Measurements from ENCODE around the gene UAP1. TPM values are rescaled to one million over a fixed set of nuclear protein-coding genes. Genes with fewer than 3 reads are reported as not detected.
A peak's percentile ranks its signal among the peaks of the same experiment; 100 is the strongest.

Gene UAP1
- total RNA-seq, 2 donors from 2014 or later = 37.5 to 53.1 TPM

- no peak overlapping the region for H3K27ac ChIP-seq
- no peak for TF ChIP-seq CTCF (IDR thresholded peaks at IDR 0.05)
Observed at GRCh38 chr1:162536511-162536910, 25.0 kb upstream of the UAP1 start.

GRCh38 chr1:162537216-162537615, 24.3 kb upstream of the UAP1 start:
- Histone ChIP-seq H3K9me3 (no peaks in the 10 kb centered on the region), H3K4me3 (no peak overlapping the region), H3K4me1 (peaks cover 0 to 3% of the 10 kb centered on the region in 2 donors), H3K36me3 (no peaks in the 10 kb centered on the region), H3K27ac (no peak overlapping the region), H3K27me3 (no peaks in the 10 kb centered on the region)
- DNase-seq (ENCODE audit: low spot score) = no peak
- no peak for TF ChIP-seq CTCF (IDR thresholded peaks at IDR 0.05)

More at GRCh38 chr1:162536511-162536910, 25.0 kb upstream of the UAP1 start:
- Histone ChIP-seq H3K4me3 (no peak overlapping the region), H3K36me3 (no peaks in the 10 kb centered on the region), H3K4me1 (peaks cover 0 to 1% of the 10 kb centered on the region in 2 donors), H3K9me3 (no peaks in the 10 kb centered on the region), H3K27me3 (no peaks in the 10 kb centered on the region)
- DNase-seq (ENCODE audit: low spot score) = no peak

- H3K9me3 ChIP-seq = peaks cover 0 to 9% of the 10 kb centered on the region in 2 donors
- no peak overlapping the region for H3K4me3 ChIP-seq
- no peaks in the 10 kb centered on the region for H3K27me3 ChIP-seq
- H3K36me3 ChIP-seq = no peaks in the 10 kb centered on the region
- no peak for TF ChIP-seq CTCF (IDR thresholded peaks at IDR 0.05)
- no peak for DNase-seq (ENCODE audit: low spot score)
- H3K27ac ChIP-seq = no peak overlapping the region
- peaks cover 0 to 3% of the 10 kb centered on the region in 2 donors for H3K4me1 ChIP-seq
Observed at GRCh38 chr1:162538815-162539431, 22.6 kb upstream of the UAP1 start.

GRCh38 chr1:162541619-162542141, 19.8 kb upstream of the UAP1 start:
- H3K4me1 ChIP-seq = peaks cover 0 to 3% of the 10 kb centered on the region in 2 donors
- H3K27ac ChIP-seq = peak overlapping the region; percentile 29 to 81
- no peaks in the 10 kb centered on the region for H3K27me3 ChIP-seq
- TF ChIP-seq CTCF (IDR thresholded peaks at IDR 0.05) = no peak
- DNase-seq (ENCODE audit: low spot score) = peak; percentile 88
- no peak overlapping the region for H3K4me3 ChIP-seq
- peaks cover 0 to 9% of the 10 kb centered on the region in 2 donors for H3K9me3 ChIP-seq
- no peaks in the 10 kb centered on the region for H3K36me3 ChIP-seq

GRCh38 chr1:162543228-162543627, 18.3 kb upstream of the UAP1 start:
- TF ChIP-seq CTCF (IDR thresholded peaks at IDR 0.05) = no peak
- H3K4me1 ChIP-seq = peaks cover 0 to 3% of the 10 kb centered on the region in 2 donors
- H3K27me3 ChIP-seq = no peaks in the 10 kb centered on the region
- no peak overlapping the region for H3K27ac ChIP-seq
- no peaks in the 10 kb centered on the region for H3K36me3 ChIP-seq
- DNase-seq (ENCODE audit: low spot score) = no peak
- no peak overlapping the region for H3K4me3 ChIP-seq
- H3K9me3 ChIP-seq = peaks cover 0 to 9% of the 10 kb centered on the region in 2 donors

Data from right atrium auricular region (tissue), 2 donors.